ENCODE measurements around the gene SPATC1L.

GRCh38 chr21:46220847-46221246, 36.6 kb upstream of the SPATC1L start:
- TF ChIP-seq POLR2A (IDR thresholded peaks at IDR 0.05; ENCODE audit: low read depth): no peak
- no peak for TF ChIP-seq CTCF (IDR thresholded peaks at IDR 0.05)
